ENCODE measurements around the gene SLC23A1.

SLC23A1 gene

GRCh38 chr5:139386050-139386438, 2.9 kb upstream of the SLC23A1 start:
- H3K4me3 ChIP-seq (ENCODE audit: low read length) = no peak overlapping the region
- no peak overlapping the region for H3K9ac ChIP-seq (ENCODE audit: low read depth, low read length)

DNA sequence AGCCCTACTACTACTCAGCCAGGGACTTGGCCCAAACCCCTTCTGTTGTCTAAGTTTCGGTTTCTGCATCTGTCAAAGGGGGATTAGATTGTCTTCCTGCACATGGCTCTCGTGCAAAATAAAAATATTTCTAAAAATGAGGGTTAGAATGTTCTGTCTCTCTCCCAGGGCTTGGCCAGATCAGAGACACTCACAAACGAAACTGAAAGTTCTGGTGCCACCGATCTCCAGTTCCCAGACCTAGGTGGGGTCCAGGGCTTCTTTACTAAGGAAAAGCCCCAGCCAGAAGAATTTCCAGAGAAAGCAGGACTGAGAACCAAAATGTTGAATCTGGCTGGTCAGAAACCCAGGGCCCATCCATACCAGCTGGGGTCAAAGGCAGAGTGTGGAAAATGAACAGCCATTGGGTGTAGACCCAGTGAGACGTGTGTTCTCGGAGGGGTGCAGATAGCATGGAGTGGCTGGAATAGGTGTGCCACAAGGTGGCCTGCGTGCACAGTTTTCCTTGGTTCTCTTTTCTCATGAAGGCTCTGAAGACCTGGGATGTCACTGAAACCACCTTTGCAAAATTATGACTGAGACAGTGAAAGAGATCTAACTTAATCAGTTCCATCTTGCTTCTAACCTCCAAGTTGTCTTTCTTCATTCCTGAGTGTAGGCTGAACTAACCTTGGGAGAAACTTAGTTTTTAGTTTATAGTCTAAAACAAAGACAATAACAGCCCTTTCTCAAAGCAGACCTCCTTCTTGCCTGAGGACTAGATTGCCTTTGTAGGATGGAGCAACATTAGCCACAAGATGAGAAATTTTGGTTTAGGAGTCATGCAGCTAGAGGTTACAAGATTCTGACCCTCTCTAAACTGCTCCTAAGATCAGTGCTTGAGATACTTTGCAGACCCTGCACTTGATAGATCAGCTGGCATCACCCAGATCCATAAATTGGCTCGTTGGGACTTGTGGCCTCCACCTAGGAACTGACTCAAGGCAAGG, 2.3 kb upstream of the SLC23A1 start:
- Histone ChIP-seq H3K9me3 (ENCODE audit: insufficient read depth, low read depth, low read length) (no peaks in the 10 kb centered on the region), H3K27ac (ENCODE audit: low read length) (no peak overlapping the region), H3K4me1 (ENCODE audit: insufficient read depth, low read length) (peaks cover 8% of the 10 kb centered on the region; the same call in 1 of the 2 replicates), H3K9ac (ENCODE audit: low read depth, low read length) (no peak overlapping the region), H3K27me3 (ENCODE audit: insufficient read depth, low read length) (no peaks in the 10 kb centered on the region), H3K36me3 (ENCODE audit: insufficient read depth, low read depth, low read length) (no peaks in the 10 kb centered on the region), H3K4me3 (ENCODE audit: low read length) (no peak overlapping the region)

More at GRCh38 chr5:139386050-139386438, 2.9 kb upstream of the SLC23A1 start:
- peaks cover 8% of the 10 kb centered on the region; the same call in 1 of the 2 replicates for H3K4me1 ChIP-seq (ENCODE audit: insufficient read depth, low read length)
- H3K9me3 ChIP-seq (ENCODE audit: insufficient read depth, low read depth, low read length) = no peaks in the 10 kb centered on the region
- H3K36me3 ChIP-seq (ENCODE audit: insufficient read depth, low read depth, low read length) = no peaks in the 10 kb centered on the region
- no peak overlapping the region for H3K27ac ChIP-seq (ENCODE audit: low read length)
- H3K27me3 ChIP-seq (ENCODE audit: insufficient read depth, low read length) = peaks cover 3% of the 10 kb centered on the region; the same call in 1 of the 2 replicates

- Histone ChIP-seq H3K4me1 (ENCODE audit: insufficient read depth, low read length) (peaks cover 8% of the 10 kb centered on the region; the same call in 1 of the 2 replicates), H3K27ac (ENCODE audit: low read length) (no peak overlapping the region), H3K9ac (ENCODE audit: low read depth, low read length) (no peak overlapping the region), H3K9me3 (ENCODE audit: insufficient read depth, low read depth, low read length) (no peaks in the 10 kb centered on the region), H3K4me3 (ENCODE audit: low read length) (no peak overlapping the region), H3K27me3 (ENCODE audit: insufficient read depth, low read length) (no peaks in the 10 kb centered on the region), H3K36me3 (ENCODE audit: insufficient read depth, low read depth, low read length) (no peaks in the 10 kb centered on the region)
Measured at GRCh38 chr5:139384591-139385051, 1.5 kb upstream of the SLC23A1 start.

GRCh38 chr5:139383993-139384590, 995 bp upstream of the SLC23A1 start:
- no peaks in the 10 kb centered on the region for H3K9me3 ChIP-seq (ENCODE audit: insufficient read depth, low read depth, low read length)
- H3K27ac ChIP-seq (ENCODE audit: low read length) = no peak overlapping the region
- H3K27me3 ChIP-seq (ENCODE audit: insufficient read depth, low read length) = no peaks in the 10 kb centered on the region
- H3K36me3 ChIP-seq (ENCODE audit: insufficient read depth, low read depth, low read length) = no peaks in the 10 kb centered on the region
- peaks cover 8% of the 10 kb centered on the region; the same call in 1 of the 2 replicates for H3K4me1 ChIP-seq (ENCODE audit: insufficient read depth, low read length)
- H3K4me3 ChIP-seq (ENCODE audit: low read length) = no peak overlapping the region
- no peak overlapping the region for H3K9ac ChIP-seq (ENCODE audit: low read depth, low read length)

DNA sequence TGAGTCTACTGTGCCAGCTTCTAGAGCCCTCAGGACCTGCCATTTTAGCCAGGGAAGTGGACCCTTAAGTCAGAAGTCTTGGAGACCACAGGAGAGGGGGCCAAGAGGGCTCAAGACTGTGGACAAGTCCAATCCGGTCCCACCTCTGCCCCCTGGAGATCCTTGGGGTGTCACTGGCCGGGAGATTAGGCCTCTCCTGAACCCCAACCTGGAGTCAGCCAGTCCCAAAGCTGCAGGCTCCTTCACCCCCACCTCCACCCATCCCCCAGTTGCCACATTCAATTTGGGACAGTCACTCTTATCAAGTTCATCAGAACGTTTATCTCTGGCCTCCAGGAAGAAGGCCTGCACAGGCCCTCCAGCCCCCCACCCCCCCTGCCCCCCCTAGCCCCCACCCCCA, 290 bp downstream of the SLC23A1 start:
- Histone ChIP-seq H3K27me3 (ENCODE audit: insufficient read depth, low read length) (no peaks in the 10 kb centered on the region), H3K9me3 (ENCODE audit: insufficient read depth, low read depth, low read length) (no peaks in the 10 kb centered on the region), H3K4me1 (ENCODE audit: insufficient read depth, low read length) (peaks cover under 1% of the 10 kb centered on the region; the same call in 1 of the 2 replicates), H3K9ac (ENCODE audit: low read depth, low read length) (no peak overlapping the region), H3K36me3 (ENCODE audit: insufficient read depth, low read depth, low read length) (no peaks in the 10 kb centered on the region), H3K4me3 (ENCODE audit: low read length) (no peak overlapping the region), H3K27ac (ENCODE audit: low read length) (no peak overlapping the region)

DNA sequence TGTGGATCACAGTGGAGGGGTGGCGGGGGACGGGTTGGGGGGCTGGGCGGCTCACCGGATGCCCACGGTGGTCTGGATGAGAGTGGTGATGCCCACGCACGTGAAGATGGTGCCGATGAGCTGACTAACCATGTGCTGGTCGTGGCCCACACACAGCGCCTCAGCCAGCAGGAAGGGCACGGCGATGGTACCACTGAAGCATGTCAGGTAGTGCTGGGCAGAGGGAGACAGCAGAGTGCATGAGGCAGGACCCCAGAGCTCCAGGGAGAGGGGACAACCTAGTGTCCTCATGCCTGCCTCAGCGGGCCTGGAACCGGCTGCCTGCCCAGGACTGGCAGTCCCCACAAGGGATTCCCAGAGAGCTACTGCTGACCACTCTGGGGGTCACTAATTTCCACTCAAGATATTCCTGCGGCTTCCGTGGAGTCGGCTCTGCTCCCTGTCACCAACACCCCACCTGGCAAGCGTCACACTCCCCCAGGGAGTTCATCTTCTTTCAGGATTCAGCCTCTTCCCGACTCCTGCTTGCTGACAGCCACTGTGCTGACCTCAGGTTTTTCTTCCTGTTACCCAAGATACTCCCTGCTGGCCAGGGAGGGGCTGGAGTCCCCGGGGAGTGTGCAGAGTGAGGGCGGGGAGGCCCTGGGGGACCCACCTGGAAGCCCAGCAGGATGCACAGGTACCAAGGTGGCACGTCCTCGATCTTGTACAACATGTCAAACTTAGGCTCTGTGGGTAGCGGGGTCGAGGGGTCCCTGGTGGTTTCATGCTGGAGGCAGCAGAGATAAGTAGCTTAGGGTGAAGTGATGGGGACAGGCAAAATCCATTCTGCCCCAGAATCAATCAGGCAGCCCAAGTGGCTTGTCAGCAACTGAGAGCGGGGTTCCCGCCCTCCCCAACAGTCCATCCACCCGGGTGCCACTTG, 998 bp downstream of the SLC23A1 start:
- Histone ChIP-seq H3K9me3 (ENCODE audit: insufficient read depth, low read depth, low read length) (no peaks in the 10 kb centered on the region), H3K27me3 (ENCODE audit: insufficient read depth, low read length) (no peaks in the 10 kb centered on the region), H3K27ac (ENCODE audit: low read length) (no peak overlapping the region), H3K4me1 (ENCODE audit: insufficient read depth, low read length) (no peaks in the 10 kb centered on the region), H3K36me3 (ENCODE audit: insufficient read depth, low read depth, low read length) (no peaks in the 10 kb centered on the region), H3K9ac (ENCODE audit: low read depth, low read length) (no peak overlapping the region), H3K4me3 (ENCODE audit: low read length) (no peak overlapping the region)

- H3K27ac ChIP-seq (ENCODE audit: low read length) = no peak overlapping the region
Measured at GRCh38 chr5:139379626-139380449, 3.3 kb downstream of the SLC23A1 start.

DNA sequence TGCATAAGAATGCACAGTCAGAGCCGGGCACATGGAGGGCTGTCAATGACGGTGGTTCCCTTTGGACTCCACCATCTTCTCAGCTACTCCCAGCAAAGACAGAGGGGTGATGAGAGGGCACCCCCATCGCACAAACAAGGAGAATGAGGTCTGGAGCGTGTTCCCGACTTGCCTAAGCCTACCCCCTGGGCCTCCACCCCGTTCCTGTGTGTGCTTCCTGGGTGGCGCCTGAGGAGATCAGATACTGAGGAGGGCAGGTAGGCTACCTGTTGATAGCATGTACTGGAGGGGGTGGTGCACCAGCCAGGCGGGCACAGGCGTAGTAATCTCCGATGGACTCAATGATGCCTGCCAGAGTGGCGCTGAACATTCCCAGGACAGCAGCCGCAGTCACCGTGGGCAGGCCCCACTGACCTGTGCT, 4.1 kb downstream of the SLC23A1 start:
- Histone ChIP-seq H3K9ac (ENCODE audit: low read depth, low read length) (no peak overlapping the region), H3K4me3 (ENCODE audit: low read length) (no peak overlapping the region), H3K27ac (ENCODE audit: low read length) (no peak overlapping the region), H3K4me1 (ENCODE audit: insufficient read depth, low read length) (no peaks in the 10 kb centered on the region), H3K27me3 (ENCODE audit: insufficient read depth, low read length) (no peaks in the 10 kb centered on the region), H3K36me3 (ENCODE audit: insufficient read depth, low read depth, low read length) (no peaks in the 10 kb centered on the region), H3K9me3 (ENCODE audit: insufficient read depth, low read depth, low read length) (no peaks in the 10 kb centered on the region)

More at GRCh38 chr5:139379626-139380449, 3.3 kb downstream of the SLC23A1 start:
- Histone ChIP-seq H3K27me3 (ENCODE audit: insufficient read depth, low read length) (no peaks in the 10 kb centered on the region), H3K9ac (ENCODE audit: low read depth, low read length) (no peak overlapping the region), H3K4me1 (ENCODE audit: insufficient read depth, low read length) (no peaks in the 10 kb centered on the region), H3K4me3 (ENCODE audit: low read length) (no peak overlapping the region), H3K36me3 (ENCODE audit: insufficient read depth, low read depth, low read length) (no peaks in the 10 kb centered on the region), H3K9me3 (ENCODE audit: insufficient read depth, low read depth, low read length) (no peaks in the 10 kb centered on the region)

- Histone ChIP-seq H3K27ac (ENCODE audit: low read length) (no peak overlapping the region), H3K4me3 (ENCODE audit: low read length) (no peak overlapping the region), H3K36me3 (ENCODE audit: insufficient read depth, low read depth, low read length) (no peaks in the 10 kb centered on the region), H3K27me3 (ENCODE audit: insufficient read depth, low read length) (no peaks in the 10 kb centered on the region), H3K4me1 (ENCODE audit: insufficient read depth, low read length) (no peaks in the 10 kb centered on the region), H3K9ac (ENCODE audit: low read depth, low read length) (no peak overlapping the region), H3K9me3 (ENCODE audit: insufficient read depth, low read depth, low read length) (no peaks in the 10 kb centered on the region)
Measured at GRCh38 chr5:139378101-139378825, 4.8 kb downstream of the SLC23A1 start.

DNA sequence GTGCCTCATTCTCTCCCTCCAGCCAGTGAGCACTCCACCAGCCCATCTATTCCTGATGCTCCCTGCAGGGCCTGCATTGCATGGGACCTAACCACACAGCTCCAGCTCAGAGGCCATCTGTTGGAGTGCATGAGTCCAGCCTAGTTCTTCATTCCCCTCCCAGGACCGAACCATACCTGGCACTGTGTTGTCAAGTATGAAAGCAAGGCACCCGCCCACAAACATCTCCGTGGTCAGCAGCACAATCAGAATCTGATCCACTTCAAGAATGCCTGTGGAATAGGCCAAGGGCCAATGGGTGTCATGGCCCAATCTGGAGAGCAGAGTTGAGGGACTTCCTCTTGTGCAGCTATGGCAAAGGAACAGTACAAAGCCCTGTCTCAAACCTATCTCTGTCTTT, 5.9 kb downstream of the SLC23A1 start:
- Histone ChIP-seq H3K9me3 (ENCODE audit: insufficient read depth, low read depth, low read length) (no peaks in the 10 kb centered on the region), H3K36me3 (ENCODE audit: insufficient read depth, low read depth, low read length) (no peaks in the 10 kb centered on the region; the same call in 1 of the 2 replicates), H3K27me3 (ENCODE audit: insufficient read depth, low read length) (no peaks in the 10 kb centered on the region), H3K4me1 (ENCODE audit: insufficient read depth, low read length) (no peaks in the 10 kb centered on the region), H3K4me3 (ENCODE audit: low read length) (no peak overlapping the region), H3K27ac (ENCODE audit: low read length) (no peak overlapping the region), H3K9ac (ENCODE audit: low read depth, low read length) (no peak overlapping the region)

Data from iPS-20b (cell line).